GM21529 (cell line): ENCODE measurements around the gene OR5AU1.

ENCODE experiments used
- ATAC-seq: cut with Tn5 transposase; IDR thresholded peaks from one replicate; pipeline ENCODE4 v1.9.1; 2021; ENCODE audit not compliant: unreplicated experiment

OR5AU1 gene

GRCh38 chr14:21155963-21156362, at the start of gene OR5AU1:
OR5AU1 (minus strand) TSS chr14:21156063; CDS start chr14:21155872, 191 bp downstream.
- ATAC-seq, result no peak

GRCh38 chr14:21205026-21205677, 49.3 kb upstream of the OR5AU1 start:
- no peak for ATAC-seq

- ATAC-seq, result no peak
Measured at GRCh38 chr14:21204167-21205025, 48.5 kb upstream of the OR5AU1 start.

GRCh38 chr14:21203470-21204166, 47.8 kb upstream of the OR5AU1 start:
- ATAC-seq, result no peak

DNA sequence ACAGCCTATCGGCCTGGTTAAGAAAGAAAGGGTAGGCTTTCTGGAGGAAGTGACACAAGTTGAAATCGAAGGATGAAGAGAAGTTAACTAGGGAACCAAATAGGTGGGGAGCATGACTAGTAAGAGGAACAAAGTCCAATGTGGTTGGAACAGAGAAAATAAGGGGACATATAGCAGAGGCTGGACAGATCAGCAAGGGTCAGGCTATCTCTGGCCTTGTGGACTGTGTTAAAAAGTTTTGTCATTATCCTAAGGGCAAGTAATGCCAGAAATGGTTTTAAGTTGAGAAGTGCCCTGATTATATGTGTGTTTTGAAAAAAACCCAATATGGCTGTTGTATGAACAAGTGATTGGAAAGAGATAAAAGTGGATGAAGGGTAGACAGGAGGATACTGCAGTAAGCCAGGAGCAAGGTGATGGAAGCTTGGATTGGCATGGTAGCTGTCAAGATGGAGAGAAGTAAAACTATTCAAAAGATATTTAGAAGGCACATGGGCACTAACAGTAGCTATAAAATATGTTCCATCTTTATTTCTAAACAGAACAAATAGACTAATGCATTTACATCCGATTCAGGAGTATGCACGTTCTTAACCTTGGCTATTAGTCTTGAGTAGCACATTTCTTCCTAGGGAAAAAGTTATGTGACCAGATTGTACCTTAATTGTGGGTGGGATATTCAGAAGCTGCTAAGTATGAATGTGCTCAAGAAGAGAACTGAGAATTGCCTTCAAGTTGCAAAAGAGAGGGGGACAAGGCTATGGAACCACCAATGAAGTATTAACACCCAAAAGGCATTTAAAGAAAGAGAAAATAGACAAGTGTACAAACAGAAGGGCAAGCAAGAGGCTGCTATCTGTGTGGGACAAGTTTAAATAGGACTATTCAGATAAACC, 46.8 kb upstream of the OR5AU1 start:
- ATAC-seq, result no peak

- ATAC-seq, result no peak
Measured at GRCh38 chr14:21201732-21202462, 46.0 kb upstream of the OR5AU1 start.

GRCh38 chr14:21200752-21201461, 45.0 kb upstream of the OR5AU1 start:
- ATAC-seq, result no peak

GRCh38 chr14:21199611-21200560, 44.0 kb upstream of the OR5AU1 start:
- ATAC-seq, result no peak

GRCh38 chr14:21197418-21198205, 41.7 kb upstream of the OR5AU1 start:
- no peak for ATAC-seq

GRCh38 chr14:21194597-21194996, 38.7 kb upstream of the OR5AU1 start:
- ATAC-seq, result no peak

DNA sequence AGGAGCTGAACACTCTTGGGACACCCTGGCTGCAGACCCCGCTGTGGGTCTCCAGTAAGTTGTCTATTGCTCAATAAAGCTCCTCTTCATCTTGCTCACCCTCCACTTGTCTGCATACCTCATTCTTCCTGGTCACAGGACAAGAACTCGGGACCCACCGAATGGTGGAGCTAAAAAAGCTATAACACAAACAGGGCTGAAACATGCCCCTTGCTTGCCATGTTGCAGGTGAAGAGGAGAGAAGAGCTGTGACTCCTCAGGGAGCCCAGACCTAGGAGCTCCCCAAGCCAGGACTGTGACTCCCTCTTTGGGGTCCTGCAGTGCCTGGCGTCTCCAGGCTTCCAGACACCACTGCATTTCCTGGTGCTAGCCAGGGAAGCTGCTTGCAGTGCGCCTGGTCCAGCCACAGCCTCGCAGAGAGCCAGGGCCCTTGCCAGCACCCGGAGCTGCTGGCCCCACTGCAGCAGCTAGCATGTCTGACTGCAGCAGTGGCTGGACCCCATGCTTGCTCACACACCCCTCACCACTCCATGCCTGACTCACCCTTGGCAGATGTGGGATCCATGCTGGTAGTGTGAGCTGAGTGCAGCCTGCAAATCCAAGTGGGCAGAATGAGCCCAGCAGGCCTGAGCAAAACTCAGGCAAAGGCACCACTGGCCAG, 37.1 kb upstream of the OR5AU1 start:
- no peak for ATAC-seq

GRCh38 chr14:21192447-21192822, 36.6 kb upstream of the OR5AU1 start:
- ATAC-seq, result no peak

GRCh38 chr14:21191809-21192446, 36.1 kb upstream of the OR5AU1 start:
- ATAC-seq, result peak; percentile 94

- ATAC-seq, result no peak
Measured at GRCh38 chr14:21191261-21191808, 35.5 kb upstream of the OR5AU1 start.

- no peak for ATAC-seq
Measured at GRCh38 chr14:21185491-21185890, 29.6 kb upstream of the OR5AU1 start.

DNA sequence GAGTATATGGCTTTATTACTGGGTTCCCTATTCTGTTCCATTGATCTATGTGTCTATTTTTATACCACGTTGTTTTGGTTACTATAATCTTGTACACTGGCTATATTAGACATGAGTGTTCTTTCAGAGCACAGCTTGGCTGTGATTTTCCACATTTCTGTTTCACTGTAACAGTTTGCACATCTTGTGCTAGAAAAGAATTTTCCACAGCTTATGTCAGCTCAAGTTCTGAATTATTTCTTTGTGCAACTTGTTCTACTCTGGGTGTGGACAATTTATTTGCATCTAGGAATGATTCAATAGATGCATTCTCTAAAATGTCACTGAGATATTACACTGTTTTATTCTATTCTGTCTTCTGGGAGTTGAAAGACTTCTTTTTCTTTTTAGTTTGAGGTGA, 28.4 kb upstream of the OR5AU1 start:
- no peak for ATAC-seq
